Loucy (cell line): ENCODE data around the gene RLF.
"Not testable (repeated sequence)": the region's sequence is repeated elsewhere in the genome, so short reads cannot be mapped to it uniquely, and the experiment has no call there.

Experiments
- H2AFZ ChIP-seq: fragments of 200-600 bp; sonication (generic); 2 replicates; pipeline ENCODE4 v1.6.0; 2016; ENCODE audit warnings: antibody characterized with exemption, mild to moderate bottlenecking, low read length, moderate library complexity
- H3F3A ChIP-seq: fragments of 200-600 bp; 2 replicates; pipeline ENCODE4 v1.6.0; 2016; ENCODE audit warnings: antibody characterized with exemption, low read depth, mild to moderate bottlenecking
- H3K27me3 ChIP-seq: fragments of 200-600 bp; sonication (generic); 2 replicates; pipeline ENCODE4 v1.6.1; 2014; ENCODE audit warnings: low read length, mild to moderate bottlenecking; ENCODE audit not compliant: insufficient read depth, poor library complexity, severe bottlenecking
- H3K36me3 ChIP-seq: fragments of 200-600 bp; sonication (generic); 2 replicates; pipeline ENCODE4 v1.6.1; 2016; ENCODE audit warnings: low read length; ENCODE audit not compliant: insufficient read depth
- H3K4me1 ChIP-seq: fragments of 200-600 bp; sonication (generic); 2 replicates; pipeline ENCODE4 v1.5.1; 2014; ENCODE audit warnings: low read length, mild to moderate bottlenecking; ENCODE audit not compliant: insufficient read depth, poor library complexity, severe bottlenecking
- H3K4me2 ChIP-seq: fragments of 200-600 bp; sonication (generic); 2 replicates; pipeline ENCODE4 v1.6.0; 2014; ENCODE audit warnings: antibody characterized with exemption, low read length, low read depth, mild to moderate bottlenecking; ENCODE audit not compliant: poor library complexity, severe bottlenecking
- H3K4me3 ChIP-seq: fragments of 200-600 bp; sonication (generic); 2 replicates; pipeline ENCODE4 v1.5.1; 2014; ENCODE audit warnings: low read length, mild to moderate bottlenecking, mixed read lengths; ENCODE audit not compliant: poor library complexity, severe bottlenecking
- H3K79me2 ChIP-seq: fragments of 200-600 bp; sonication (generic); 2 replicates; pipeline ENCODE4 v1.6.1; 2014; ENCODE audit warnings: low read length; ENCODE audit not compliant: insufficient read depth
- H3K9ac ChIP-seq: fragments of 200-600 bp; sonication (generic); 2 replicates; pipeline ENCODE4 v1.6.0; 2014; ENCODE audit warnings: mild to moderate bottlenecking, low read depth, low read length, moderate library complexity; ENCODE audit not compliant: poor library complexity, severe bottlenecking
- H3K9me2 ChIP-seq: fragments of 200-600 bp; sonication (generic); replicated peaks from 2 replicates; pipeline ENCODE4 v1.6.1; 2016; ENCODE audit warnings: low read depth, low read length, mixed read lengths
- H3K9me3 ChIP-seq: fragments of 200-600 bp; sonication (generic); 2 replicates; pipeline ENCODE4 v1.6.1; 2014; ENCODE audit warnings: mild to moderate bottlenecking, antibody characterized with exemption, low read length, low read depth; ENCODE audit not compliant: insufficient read depth
- H4K20me1 ChIP-seq: fragments of 200-600 bp; sonication (generic); 2 replicates; pipeline ENCODE4 v1.6.0; 2014; ENCODE audit warnings: antibody characterized with exemption, low read length, mild to moderate bottlenecking; ENCODE audit not compliant: insufficient read depth, poor library complexity, severe bottlenecking
- EZH2phosphoT487 ChIP-seq: fragments of 200-600 bp; IDR thresholded peaks from 2 replicates; pipeline ENCODE4 v1.6.1; 2018; ENCODE audit warnings: antibody characterized with exemption, mild to moderate bottlenecking, moderate library complexity, borderline replicate concordance
- TF ChIP-seq, protein P1 (sequence below): fragments of 200-600 bp; sonication (generic); conservative IDR thresholded peaks from 2 replicates; pipeline ENCODE4 v1.5.1; 2014; ENCODE audit warnings: mild to moderate bottlenecking, antibody characterized with exemption, low read length

The RLF gene

DNA sequence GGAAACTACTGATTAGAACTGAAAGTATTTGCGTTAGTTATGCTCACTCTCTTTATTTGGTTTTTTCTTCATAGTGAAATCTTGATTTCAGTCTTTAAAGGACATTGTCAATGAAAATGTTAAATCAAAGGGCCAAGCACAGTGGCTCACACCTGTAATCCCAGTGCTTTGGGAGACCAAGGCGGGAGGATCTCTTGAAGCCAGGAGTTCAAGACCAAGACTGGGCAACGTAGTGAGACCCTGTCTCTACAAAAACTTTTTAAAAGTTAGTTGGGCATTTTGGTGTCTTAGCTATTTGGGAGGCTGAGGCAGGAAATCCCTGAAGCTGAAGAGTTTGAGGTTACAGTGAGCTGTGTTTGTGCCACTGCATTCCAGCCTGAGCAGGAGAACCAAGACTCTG is 13.6 kb downstream of the RLF start:
- peaks cover 4% of the 10 kb centered on the region; the same call in 1 of the 2 replicates for H3F3A ChIP-seq
- no peaks in the 10 kb centered on the region for H3K9me3 ChIP-seq
- no peak overlapping the region for H3K4me3 ChIP-seq
- no peaks in the 10 kb centered on the region for H3K36me3 ChIP-seq
- H4K20me1 ChIP-seq, result peaks cover 91% of the 10 kb centered on the region
- H3K9me2 ChIP-seq, result no peaks in the 10 kb centered on the region
- no peak overlapping the region for H3K4me2 ChIP-seq
- peaks cover 17% of the 10 kb centered on the region for H3K4me1 ChIP-seq
- H3K9ac ChIP-seq, result no peak overlapping the region
- no peaks in the 10 kb centered on the region for H3K27me3 ChIP-seq
- no peak overlapping the region for H2AFZ ChIP-seq
- H3K79me2 ChIP-seq, result peaks cover 99% of the 10 kb centered on the region
- TF ChIP-seq EZH2phosphoT487, result no peak
- TF ChIP-seq, protein P1, sequence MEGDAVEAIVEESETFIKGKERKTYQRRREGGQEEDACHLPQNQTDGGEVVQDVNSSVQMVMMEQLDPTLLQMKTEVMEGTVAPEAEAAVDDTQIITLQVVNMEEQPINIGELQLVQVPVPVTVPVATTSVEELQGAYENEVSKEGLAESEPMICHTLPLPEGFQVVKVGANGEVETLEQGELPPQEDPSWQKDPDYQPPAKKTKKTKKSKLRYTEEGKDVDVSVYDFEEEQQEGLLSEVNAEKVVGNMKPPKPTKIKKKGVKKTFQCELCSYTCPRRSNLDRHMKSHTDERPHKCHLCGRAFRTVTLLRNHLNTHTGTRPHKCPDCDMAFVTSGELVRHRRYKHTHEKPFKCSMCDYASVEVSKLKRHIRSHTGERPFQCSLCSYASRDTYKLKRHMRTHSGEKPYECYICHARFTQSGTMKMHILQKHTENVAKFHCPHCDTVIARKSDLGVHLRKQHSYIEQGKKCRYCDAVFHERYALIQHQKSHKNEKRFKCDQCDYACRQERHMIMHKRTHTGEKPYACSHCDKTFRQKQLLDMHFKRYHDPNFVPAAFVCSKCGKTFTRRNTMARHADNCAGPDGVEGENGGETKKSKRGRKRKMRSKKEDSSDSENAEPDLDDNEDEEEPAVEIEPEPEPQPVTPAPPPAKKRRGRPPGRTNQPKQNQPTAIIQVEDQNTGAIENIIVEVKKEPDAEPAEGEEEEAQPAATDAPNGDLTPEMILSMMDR, result no peak

DNA sequence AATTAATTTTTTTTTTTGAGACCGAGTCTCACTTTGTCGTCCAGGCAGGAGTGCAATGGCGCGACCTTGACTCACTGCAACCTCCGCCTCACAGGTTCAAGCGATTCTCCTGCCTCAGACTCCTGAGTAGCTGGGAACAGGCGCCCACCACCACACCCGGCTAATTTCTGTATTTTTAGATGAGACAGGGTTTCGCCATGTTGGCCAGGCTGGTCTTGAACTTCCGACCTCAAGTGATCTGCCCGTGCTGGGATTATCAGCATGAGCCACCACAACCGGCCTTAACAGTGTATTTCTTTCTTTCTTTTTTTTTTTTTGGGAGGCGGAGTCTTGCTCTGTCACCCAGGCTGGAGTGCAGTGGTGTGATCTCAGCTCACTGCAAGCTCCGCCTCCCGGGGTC is 15.8 kb downstream of the RLF start:
- Histone ChIP-seq H3K79me2 (peaks cover 99% of the 10 kb centered on the region), H4K20me1 (peaks cover 91% of the 10 kb centered on the region)
- not testable (repeated sequence) for H3K27me3 ChIP-seq, H3K4me1 ChIP-seq, H3K36me3 ChIP-seq, H3K9me2 ChIP-seq, H3F3A ChIP-seq, H3K4me2 ChIP-seq, H3K4me3 ChIP-seq, H3K9ac ChIP-seq, H3K9me3 ChIP-seq, H2AFZ ChIP-seq

DNA sequence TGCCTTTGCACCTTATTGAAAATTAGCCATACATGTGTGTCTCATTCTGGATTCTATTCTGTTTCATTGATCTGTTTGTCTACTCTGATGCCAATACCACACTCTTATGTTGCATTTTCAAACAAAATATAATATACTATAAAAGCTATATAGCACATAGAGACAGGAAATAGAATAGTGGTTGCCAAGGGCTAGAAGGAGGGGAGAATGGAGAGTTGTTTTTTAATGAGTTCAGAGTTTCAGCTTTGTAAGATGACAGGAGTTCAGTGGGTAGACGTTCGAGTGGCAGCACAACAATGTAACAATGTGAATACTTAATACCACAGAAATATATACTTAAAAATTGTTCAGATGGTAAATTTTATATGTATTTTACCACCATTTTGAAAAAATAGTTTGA is 17.0 kb downstream of the RLF start:
- no peak for TF ChIP-seq EZH2phosphoT487
- TF ChIP-seq, protein P1, result no peak
- Histone ChIP-seq H3K9me3 (no peaks in the 10 kb centered on the region), H3K9ac (no peak overlapping the region), H3F3A (peaks cover 4% of the 10 kb centered on the region; the same call in 1 of the 2 replicates), H3K4me2 (peak overlapping the region; percentile 11), H3K36me3 (no peaks in the 10 kb centered on the region), H3K4me1 (peaks cover 2% of the 10 kb centered on the region), H3K9me2 (no peaks in the 10 kb centered on the region), H3K79me2 (peaks cover 99% of the 10 kb centered on the region), H3K27me3 (no peaks in the 10 kb centered on the region), H4K20me1 (peaks cover 90% of the 10 kb centered on the region), H2AFZ (no peak overlapping the region), H3K4me3 (no peak overlapping the region)

DNA sequence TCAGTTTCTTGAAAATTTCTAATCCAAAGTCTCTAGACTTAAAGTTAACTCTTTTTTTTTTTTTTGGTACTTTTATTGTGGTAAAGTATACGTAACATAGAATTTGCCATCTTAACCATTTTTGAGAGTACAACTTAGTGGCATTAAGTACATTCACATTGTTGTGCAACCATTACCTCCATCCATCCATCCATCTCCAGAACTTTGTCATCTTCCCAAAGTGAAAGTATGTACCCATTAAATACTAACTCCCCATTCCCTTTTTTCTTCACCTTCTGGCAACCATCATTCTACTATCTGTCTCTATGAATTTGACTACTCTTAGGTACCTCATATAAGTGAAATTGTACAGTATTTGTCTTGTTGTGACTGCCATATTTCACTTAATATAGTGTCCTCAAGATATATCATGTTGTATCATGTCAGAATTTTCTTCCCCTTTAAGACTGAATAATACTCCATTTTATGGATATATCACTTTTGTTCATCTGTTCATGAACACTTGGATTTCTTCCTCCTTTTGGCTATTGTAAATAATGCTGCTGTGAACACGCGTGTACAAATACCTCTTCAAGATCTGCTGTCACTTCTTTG is 18.4 kb downstream of the RLF start:
- peaks cover 90% of the 10 kb centered on the region for H4K20me1 ChIP-seq

More for the DNA sequence above, 18.4 kb downstream of the RLF start:
- H3K4me2 ChIP-seq, result no peak overlapping the region
- H3K9me3 ChIP-seq, result no peaks in the 10 kb centered on the region
- H3K9ac ChIP-seq, result no peak overlapping the region
- peaks cover 4% of the 10 kb centered on the region; the same call in 1 of the 2 replicates for H3F3A ChIP-seq
- TF ChIP-seq EZH2phosphoT487, result no peak
- TF ChIP-seq, protein P1, result no peak
- no peaks in the 10 kb centered on the region for H3K9me2 ChIP-seq
- peaks cover 99% of the 10 kb centered on the region for H3K79me2 ChIP-seq
- H2AFZ ChIP-seq, result no peak overlapping the region
- no peak overlapping the region for H3K4me3 ChIP-seq
- H3K36me3 ChIP-seq, result no peaks in the 10 kb centered on the region
- H3K27me3 ChIP-seq, result no peaks in the 10 kb centered on the region
- peaks cover 2% of the 10 kb centered on the region for H3K4me1 ChIP-seq
